B cell (primary cell): ENCODE measurements around the gene S100A12. TPM values are rescaled to one million over a fixed set of nuclear protein-coding genes. Genes with fewer than 3 reads are reported as not detected.

Experiments used
- ATAC-seq: fragments of 200-7000 bp; cut with Tn5 transposase; one replicate; pipeline ENCODE4 v1.10.0; 2021; ENCODE audit warnings: low read depth, mild to moderate bottlenecking, moderate number of reproducible peaks, moderate library complexity
- CTCF ChIA-PET: fragments of 350-600 bp; sonication (Branson Sonifier 250); formaldehyde crosslinking; loops from one replicate; lab custom pipeline; 2021; ENCODE audit warnings: antibody characterized with exemption, inconsistent platforms; lab: Charles Lee
- POLR2A ChIA-PET: fragments of 350-600 bp; sonication (Branson Sonifier 250); formaldehyde crosslinking; loops from one replicate; lab custom pipeline; 2021; ENCODE audit warnings: antibody characterized with exemption; lab: Charles Lee
- DNase-seq: peaks from one replicate; pipeline ENCODE4 v3.0.0; 2013
- H2AFZ ChIP-seq: 2 replicates; pipeline ENCODE4 v1.6.1; 2012; ENCODE audit warnings: mild to moderate bottlenecking, low read depth, low read length; ENCODE audit not compliant: insufficient read depth, poor library complexity, severe bottlenecking
- H3K27ac ChIP-seq, 2 donors: 1 replicate in 1 of 2; 2 replicates in 1 of 2; pipeline ENCODE4 v1.5.1; 2012 to 2013; ENCODE audit warnings: low read length in 2 of 2, mild to moderate bottlenecking in 2 of 2, moderate library complexity in 1 of 2
- H3K27me3 ChIP-seq, 4 experiments: fragments of 200-600 bp in 1 of 4; sonication (generic) in 1 of 4; replicated peaks in 1 of 4; 1 replicate in 2 of 4; 2 replicates in 2 of 4; pipeline versions ENCODE4 v1.6.1 to v1.7.0; 2013 to 2016; ENCODE audit warnings: low read length in 3 of 4, mild to moderate bottlenecking in 2 of 4, mixed read lengths in 1 of 4, moderate library complexity in 1 of 4; ENCODE audit not compliant: insufficient read depth in 4 of 4, control insufficient read depth in 3 of 4; ENCODE audit errors: control extremely low read depth in 1 of 4
- H3K36me3 ChIP-seq, 2 experiments: replicated peaks in 1 of 2; 1 replicate in 1 of 2; 2 replicates in 1 of 2; pipeline versions ENCODE4 v1.6.1 to v1.7.1; 2013; ENCODE audit warnings: low read length in 1 of 2; ENCODE audit not compliant: insufficient read depth in 2 of 2, control insufficient read depth in 1 of 2; ENCODE audit errors: control extremely low read depth in 1 of 2, extremely low read depth in 1 of 2
- H3K4me1 ChIP-seq, 2 donors: fragments of 200-600 bp in 1 of 2; sonication (generic) in 1 of 2; 1 replicate in 1 of 2; 2 replicates in 1 of 2; pipeline versions ENCODE4 v1.5.1 to v1.6.1; 2013 to 2017; ENCODE audit warnings: low read length in 2 of 2; ENCODE audit not compliant: control insufficient read depth in 2 of 2, insufficient read depth in 2 of 2
- H3K4me2 ChIP-seq: replicated peaks from 2 replicates; pipeline ENCODE3; 2012; ENCODE audit warnings: mild to moderate bottlenecking, low read depth, low read length; ENCODE audit not compliant: poor library complexity, severe bottlenecking
- H3K4me3 ChIP-seq, 5 experiments: fragments of 200-600 bp in 1 of 5; sonication (generic) in 1 of 5; 1 replicate in 3 of 5; 2 replicates in 2 of 5; pipeline versions ENCODE4 v1.5.1 to v1.7.0; 2011 to 2016; ENCODE audit warnings: low read length in 4 of 5, mild to moderate bottlenecking in 4 of 5, low read depth in 2 of 5, control low read depth in 1 of 5, moderate library complexity in 1 of 5; ENCODE audit not compliant: insufficient read depth in 1 of 5; ENCODE audit errors: control extremely low read depth in 1 of 5, extremely low read depth in 1 of 5
- H3K79me2 ChIP-seq: fragments of 200-600 bp; sonication (generic); one replicate; pipeline ENCODE4 v1.6.0; 2016; ENCODE audit warnings: low read length; ENCODE audit not compliant: control insufficient read depth, insufficient read depth
- H3K9ac ChIP-seq: fragments of 200-600 bp; sonication (generic); 2 replicates; pipeline ENCODE4 v1.6.1; 2017; ENCODE audit warnings: mild to moderate bottlenecking, low read length, moderate library complexity
- H3K9me3 ChIP-seq, 3 donors: one replicate each; pipeline versions ENCODE4 v1.6.1 to v1.7.1; 2013; ENCODE audit warnings: low read length in 2 of 3; ENCODE audit not compliant: control insufficient read depth in 2 of 3, insufficient read depth in 1 of 3; ENCODE audit errors: control extremely low read depth in 1 of 3
- H4K20me1 ChIP-seq: 2 replicates; pipeline ENCODE4 v1.6.0; 2012; ENCODE audit warnings: mild to moderate bottlenecking, low read length; ENCODE audit not compliant: insufficient read depth, control insufficient read depth, poor library complexity, severe bottlenecking
- H3K27ac Mint-ChIP-seq: one replicate; pipeline ENCODE4 v1.8.0; 2021; ENCODE audit warnings: mixed read lengths
- H3K27me3 Mint-ChIP-seq: one replicate; pipeline ENCODE4 v1.8.0; 2021; ENCODE audit warnings: mixed read lengths
- H3K4me1 Mint-ChIP-seq: one replicate; pipeline ENCODE4 v1.8.0; 2021; ENCODE audit warnings: mixed read lengths
- H3K4me3 Mint-ChIP-seq: one replicate; pipeline ENCODE4 v1.8.0; 2021; ENCODE audit warnings: mixed read lengths
- H3K9me3 Mint-ChIP-seq: one replicate; pipeline ENCODE4 v1.8.0; 2022; ENCODE audit warnings: mixed read lengths; ENCODE audit not compliant: insufficient read depth
- EZH2 ChIP-seq: IDR thresholded peaks from 2 replicates; pipeline ENCODE4 v1.6.1; 2012; ENCODE audit warnings: borderline replicate concordance, low read depth, mild to moderate bottlenecking, moderate library complexity, low read length; ENCODE audit not compliant: insufficient read depth, poor library complexity, severe bottlenecking
- WGBS: methylation state at CpG from one replicate; pipeline ENCODE4 v1.1.5; 2013; ENCODE audit warnings: missing lambda C conversion rate; ENCODE audit not compliant: insufficient coverage; 5-methylcytosine and 5-hydroxymethylcytosine counted together
- intact Hi-C: fragments of 100-400 bp; cut with micrococcal nuclease; formaldehyde crosslinking; loops from one replicate; pipeline ENCODE4 v1.10.0; 2022
- polyA plus RNA-seq: library from polyadenylated mRNA; depleted of rRNA; stranded (reverse); fragments of >200 nt; gene quantifications from 2 replicates; pipeline ENCODE4 v1.2.3, GENCODE V29; 2012
- total RNA-seq, 2 donors: library from RNA; stranded (reverse); fragments of 120-200 nt in 1 of 2; gene quantifications; 1 replicate in 1 of 2; 2 replicates in 1 of 2; pipeline versions ENCODE4 v1.2.3 to v1.2.4, GENCODE V29; 2013 to 2022
- TF ChIP-seq, protein P1 (sequence below): fragments of 200-600 bp; IDR thresholded peaks from one replicate; pipeline ENCODE4 v1.8.0; 2022; ENCODE audit warnings: antibody characterized with exemption, mild to moderate bottlenecking

S100A12 gene
- total and polyA plus RNA-seq, 2 donors (not counting 1 experiment from before 2014, with no cell fraction given): 3.4 TPM; not detected in 1

DNA sequence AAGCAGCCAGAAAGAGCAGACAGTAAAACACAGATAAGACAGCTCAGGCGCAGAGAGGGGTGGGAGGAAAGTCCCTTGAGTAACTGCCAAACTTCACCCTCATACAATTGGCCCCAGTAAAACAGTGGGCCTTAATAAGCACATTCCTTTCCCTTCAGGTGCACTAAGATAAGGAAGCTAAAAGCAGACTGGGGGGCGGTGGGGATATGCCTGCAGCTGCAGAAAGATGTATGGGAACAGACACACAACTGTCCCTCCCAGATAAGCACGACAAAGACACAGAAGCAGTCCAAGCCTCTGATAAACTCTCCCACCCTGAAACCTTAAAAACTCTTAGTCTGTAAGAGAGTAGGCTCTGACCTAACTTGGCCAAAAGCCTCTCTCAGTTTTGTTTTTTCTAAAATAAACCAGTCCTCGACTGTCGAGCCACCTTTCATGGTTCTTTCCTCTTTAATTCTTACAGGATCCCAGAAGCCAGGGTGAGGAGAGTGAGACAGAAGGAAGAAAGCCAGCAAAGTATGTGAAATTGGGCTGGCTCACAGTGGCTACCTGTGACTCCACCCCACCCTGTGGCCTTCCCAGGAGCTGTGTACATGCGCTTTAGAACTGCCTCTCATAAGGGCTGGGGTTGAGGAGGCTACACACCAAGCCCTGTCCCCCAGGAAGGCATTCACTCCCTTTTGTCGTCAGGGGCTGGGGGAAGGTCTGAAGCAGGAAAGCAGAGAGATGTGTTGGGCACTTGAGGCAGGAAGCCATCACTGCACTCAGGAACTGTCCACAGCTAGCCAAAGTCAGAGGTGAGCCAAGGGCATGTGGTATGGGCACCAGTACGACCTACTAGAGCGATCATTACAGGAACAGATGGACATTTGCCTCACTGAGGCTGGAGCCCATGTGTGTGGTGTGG lies 31.4 kb downstream of the S100A12 start:
- H3K36me3 ChIP-seq: no peaks in the 10 kb centered on the region
- CTCF ChIA-PET: interaction anchor here (1.5 kb wide), 1 partner anchor 9 kb away, joined by 5 read pairs; no protein-coding TSS in a partner anchor
- Mint-ChIP-seq H3K27me3 (peaks cover 57% of the 10 kb centered on the region), H3K9me3 (no peaks in the 10 kb centered on the region), H3K4me1 (peaks cover 23% of the 10 kb centered on the region), H3K4me3 (no peak overlapping the region), H3K27ac (no peak overlapping the region)
- WGBS: 100% methylated on average over 1 of the region's 9 CpGs
- no peak overlapping the region for H3K4me3 ChIP-seq
- DNase-seq (no peak), ATAC-seq (no peak)
- peaks cover 14 to 21% of the 10 kb centered on the region in 2 donors for H3K4me1 ChIP-seq
- H4K20me1 ChIP-seq: no peaks in the 10 kb centered on the region
- intact Hi-C loops: no loop called here
- H3K4me2 ChIP-seq: no peak overlapping the region
- no peaks in the 10 kb centered on the region for H3K9me3 ChIP-seq
- H3K79me2 ChIP-seq: no peaks in the 10 kb centered on the region
- TF ChIP-seq, protein P1, sequence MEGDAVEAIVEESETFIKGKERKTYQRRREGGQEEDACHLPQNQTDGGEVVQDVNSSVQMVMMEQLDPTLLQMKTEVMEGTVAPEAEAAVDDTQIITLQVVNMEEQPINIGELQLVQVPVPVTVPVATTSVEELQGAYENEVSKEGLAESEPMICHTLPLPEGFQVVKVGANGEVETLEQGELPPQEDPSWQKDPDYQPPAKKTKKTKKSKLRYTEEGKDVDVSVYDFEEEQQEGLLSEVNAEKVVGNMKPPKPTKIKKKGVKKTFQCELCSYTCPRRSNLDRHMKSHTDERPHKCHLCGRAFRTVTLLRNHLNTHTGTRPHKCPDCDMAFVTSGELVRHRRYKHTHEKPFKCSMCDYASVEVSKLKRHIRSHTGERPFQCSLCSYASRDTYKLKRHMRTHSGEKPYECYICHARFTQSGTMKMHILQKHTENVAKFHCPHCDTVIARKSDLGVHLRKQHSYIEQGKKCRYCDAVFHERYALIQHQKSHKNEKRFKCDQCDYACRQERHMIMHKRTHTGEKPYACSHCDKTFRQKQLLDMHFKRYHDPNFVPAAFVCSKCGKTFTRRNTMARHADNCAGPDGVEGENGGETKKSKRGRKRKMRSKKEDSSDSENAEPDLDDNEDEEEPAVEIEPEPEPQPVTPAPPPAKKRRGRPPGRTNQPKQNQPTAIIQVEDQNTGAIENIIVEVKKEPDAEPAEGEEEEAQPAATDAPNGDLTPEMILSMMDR: no peak
- no peak for TF ChIP-seq EZH2
- POLR2A ChIA-PET: no interaction called here
- H3K27ac ChIP-seq: no peak overlapping the region
- H3K9ac ChIP-seq: no peak overlapping the region
- peaks cover 0 to 63% (median 22%) of the 10 kb centered on the region in 4 experiments for H3K27me3 ChIP-seq
- no peak overlapping the region for H2AFZ ChIP-seq
